Measurements from ENCODE around the gene KCNA3. TPM values are rescaled to one million over a fixed set of nuclear protein-coding genes. Genes with fewer than 3 reads are reported as not detected.

KCNA3 gene
- total RNA-seq, 4 donors from 2014 or later: 0.59 to 3.8 (median 2.0) TPM

DNA sequence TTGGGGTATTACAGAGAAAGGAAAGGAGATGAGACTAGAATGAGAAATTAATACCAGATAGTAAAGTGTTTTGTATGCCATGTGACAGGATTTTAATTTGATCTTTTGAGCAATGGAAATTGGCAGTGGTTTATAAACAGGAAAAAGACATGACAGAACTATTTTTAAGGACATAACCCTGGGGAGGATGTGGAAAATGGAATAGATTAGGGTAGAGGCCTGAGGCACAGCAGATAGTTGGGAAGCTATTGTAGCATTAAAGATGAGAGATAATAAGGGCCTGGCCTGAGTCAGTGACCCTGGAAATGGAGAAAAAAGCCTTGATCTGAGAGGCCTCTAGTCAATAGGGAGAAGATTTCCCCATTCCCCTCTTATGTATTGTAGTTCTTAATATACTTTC is 22.1 kb upstream of the KCNA3 start:
- no peak for DNase-seq
- Histone ChIP-seq H3K4me1 (no peaks in the 10 kb centered on the region), H3K27ac (no peak overlapping the region), H3K4me3 (replicated peaks in 1 of 3) (no peak overlapping the region), H3K36me3 (no peaks in the 10 kb centered on the region), H3K9me3 (no peaks in the 10 kb centered on the region), H3K27me3 (no peaks in the 10 kb centered on the region)
- intact Hi-C loops (cut with DNase I): no loop called here
- TF ChIP-seq CTCF (IDR thresholded peaks at IDR 0.05) (no peak), POLR2A (IDR thresholded peaks at IDR 0.05) (no peak)

- intact Hi-C loops (cut with DNase I): no loop called here
- H3K4me1 ChIP-seq: no peaks in the 10 kb centered on the region
- no peaks in the 10 kb centered on the region for H3K36me3 ChIP-seq
- no peak overlapping the region for H3K27ac ChIP-seq
- no peaks in the 10 kb centered on the region for H3K27me3 ChIP-seq
- WGBS, 2 donors: 58% methylated on average over 4 of the region's 4 CpGs
- DNase-seq: no peak
- no peak overlapping the region for H3K4me3 ChIP-seq (replicated peaks in 1 of 3)
- TF ChIP-seq POLR2A (IDR thresholded peaks at IDR 0.05): no peak
- no peak for TF ChIP-seq CTCF (IDR thresholded peaks at IDR 0.05)
- no peaks in the 10 kb centered on the region for H3K9me3 ChIP-seq
Measured at GRCh38 chr1:110690709-110691365, 16.1 kb upstream of the KCNA3 start.

DNA sequence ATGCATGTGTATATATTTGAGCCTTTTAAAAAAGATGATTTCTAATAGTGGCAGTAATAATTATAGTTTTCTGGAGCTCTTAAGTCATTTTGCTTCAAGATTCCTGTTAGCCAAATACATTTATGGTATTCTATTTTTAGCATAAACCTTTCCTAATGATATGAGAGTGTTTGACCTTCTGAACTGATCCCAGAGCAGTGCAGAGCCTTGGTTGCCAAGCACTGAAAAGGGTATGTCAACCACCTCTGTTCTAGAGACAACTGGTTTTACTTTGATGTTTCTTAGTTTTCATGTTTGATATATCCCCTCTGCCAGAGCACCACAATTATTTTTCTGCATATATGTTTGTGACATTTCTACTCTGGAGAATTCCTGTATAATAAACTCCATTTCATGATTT is 15.1 kb upstream of the KCNA3 start:
- H3K36me3 ChIP-seq: no peaks in the 10 kb centered on the region
- H3K4me3 ChIP-seq (replicated peaks in 1 of 3): no peak overlapping the region

DNA sequence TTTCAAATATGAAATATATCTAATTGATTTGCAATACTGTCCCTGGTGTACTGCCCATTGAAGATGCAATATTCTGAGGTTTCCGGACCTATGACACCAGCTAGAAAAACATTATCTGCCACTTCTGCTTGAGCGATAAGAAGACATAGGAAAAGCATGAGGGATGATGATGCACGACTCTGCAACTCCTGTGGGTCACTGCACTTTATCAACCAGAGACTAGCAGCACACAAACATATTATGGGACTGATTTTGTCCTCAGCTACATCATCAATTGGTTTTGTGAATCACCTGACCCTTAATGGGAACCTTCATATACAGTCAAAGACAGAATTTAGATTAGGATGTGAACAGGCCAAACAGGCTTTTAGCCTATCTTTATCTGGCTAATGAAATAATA is 13.8 kb upstream of the KCNA3 start:
- H3K4me3 ChIP-seq (replicated peaks in 1 of 3): no peak overlapping the region
- no peak overlapping the region for H3K27ac ChIP-seq
- DNase-seq: no peak
- intact Hi-C loops (cut with DNase I): no loop called here
- H3K27me3 ChIP-seq: no peaks in the 10 kb centered on the region
- no peaks in the 10 kb centered on the region for H3K4me1 ChIP-seq
- no peaks in the 10 kb centered on the region for H3K9me3 ChIP-seq
- TF ChIP-seq POLR2A (IDR thresholded peaks at IDR 0.05) (no peak), CTCF (IDR thresholded peaks at IDR 0.05) (no peak)
- no peaks in the 10 kb centered on the region for H3K36me3 ChIP-seq
- 76 to 82% methylated on average over 3 of the region's 3 CpGs for WGBS, 2 donors

More for the DNA sequence above, 15.1 kb upstream of the KCNA3 start:
- no peak overlapping the region for H3K27ac ChIP-seq
- no peaks in the 10 kb centered on the region for H3K9me3 ChIP-seq
- H3K4me1 ChIP-seq: no peaks in the 10 kb centered on the region
- TF ChIP-seq POLR2A (IDR thresholded peaks at IDR 0.05): no peak
- TF ChIP-seq CTCF (IDR thresholded peaks at IDR 0.05): no peak
- intact Hi-C loops (cut with DNase I): no loop called here
- no peak for DNase-seq
- H3K27me3 ChIP-seq: no peaks in the 10 kb centered on the region

DNA sequence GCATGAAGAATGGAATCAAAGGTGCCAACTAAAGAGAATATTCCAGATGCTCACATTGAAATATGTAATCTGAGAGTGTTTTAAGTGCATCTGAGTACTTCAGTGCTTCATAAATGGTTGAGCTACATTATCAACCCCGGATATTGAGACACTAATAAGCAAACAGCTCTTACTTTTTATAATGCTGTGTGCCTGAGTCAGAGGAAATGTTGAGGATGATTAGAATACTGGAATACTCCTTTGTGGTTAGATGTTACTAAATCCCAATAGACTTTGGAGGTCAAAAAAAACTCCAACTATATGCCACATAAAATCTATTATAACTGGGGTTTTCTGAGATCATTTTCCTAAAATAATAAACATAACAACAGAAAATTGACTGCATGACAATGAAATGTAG is 12.5 kb upstream of the KCNA3 start:
- 68 to 78% methylated on average over 1 of the region's 1 CpG for WGBS, 2 donors
- H3K27ac ChIP-seq: no peak overlapping the region
- intact Hi-C loops (cut with DNase I): no loop called here
- H3K4me3 ChIP-seq (replicated peaks in 1 of 3): no peak overlapping the region
- no peaks in the 10 kb centered on the region for H3K9me3 ChIP-seq
- no peak for DNase-seq
- H3K36me3 ChIP-seq: no peaks in the 10 kb centered on the region
- H3K27me3 ChIP-seq: no peaks in the 10 kb centered on the region
- no peaks in the 10 kb centered on the region for H3K4me1 ChIP-seq
- no peak for TF ChIP-seq CTCF (IDR thresholded peaks at IDR 0.05)
- TF ChIP-seq POLR2A (IDR thresholded peaks at IDR 0.05): no peak
